GM18951 (cell line): Measurements from ENCODE around the gene PCDH1.

Source experiments
- POLR2A ChIP-seq: IDR thresholded peaks from 4 replicates; pipeline ENCODE4 v1.6.1; 2011; ENCODE audit warnings: mild to moderate bottlenecking; ENCODE audit not compliant: insufficient read length, insufficient read depth; ENCODE audit errors: extremely low read depth
- in situ Hi-C: fragments of 300-500 bp; cut with MboI; formaldehyde crosslinking; loops from one replicate; pipeline ENCODE4 v1.12.0; 2022; ENCODE audit warnings: low sequenced_read_pairs, mixed read lengths, inconsistent platforms; ENCODE audit not compliant: unreplicated experiment

The PCDH1 gene

GRCh38 chr5:141848744-141849414 is 29.3 kb downstream of the PCDH1 start:
- TF ChIP-seq POLR2A, result no peak
- in situ Hi-C loops, result no loop called here

GRCh38 chr5:141846031-141846430 is 32.2 kb downstream of the PCDH1 start:
- no peak for TF ChIP-seq POLR2A
- in situ Hi-C loops, result no loop called here

- in situ Hi-C loops, result no loop called here
Observed at GRCh38 chr5:141845371-141845851, 32.8 kb downstream of the PCDH1 start.

GRCh38 chr5:141844414-141845097 is 33.7 kb downstream of the PCDH1 start:
- no peak for TF ChIP-seq POLR2A
- in situ Hi-C loops, result no loop called here

More at GRCh38 chr5:141845371-141845851, 32.8 kb downstream of the PCDH1 start:
- TF ChIP-seq POLR2A, result no peak

- in situ Hi-C loops, result no loop called here
- TF ChIP-seq POLR2A, result no peak
Observed at GRCh38 chr5:141843156-141843927, 34.9 kb downstream of the PCDH1 start.

GRCh38 chr5:141841378-141842180 is 36.6 kb downstream of the PCDH1 start:
- in situ Hi-C loops, result no loop called here
- TF ChIP-seq POLR2A, result no peak

- TF ChIP-seq POLR2A, result no peak
- in situ Hi-C loops, result no loop called here
Observed at GRCh38 chr5:141840826-141841360, 37.3 kb downstream of the PCDH1 start.

GRCh38 chr5:141840280-141840812 is 37.9 kb downstream of the PCDH1 start:
- no peak for TF ChIP-seq POLR2A

GRCh38 chr5:141839015-141839513 is 39.1 kb downstream of the PCDH1 start:
- TF ChIP-seq POLR2A, result no peak
- in situ Hi-C loops, result no loop called here

More at GRCh38 chr5:141840280-141840812, 37.9 kb downstream of the PCDH1 start:
- in situ Hi-C loops, result no loop called here

- in situ Hi-C loops, result no loop called here
- no peak for TF ChIP-seq POLR2A
Observed at GRCh38 chr5:141838326-141839014, 39.7 kb downstream of the PCDH1 start.

- in situ Hi-C loops, result no loop called here
- no peak for TF ChIP-seq POLR2A
Observed at GRCh38 chr5:141835928-141836670, 42.1 kb downstream of the PCDH1 start.

- in situ Hi-C loops, result no loop called here
Observed at GRCh38 chr5:141834331-141834730, 43.9 kb downstream of the PCDH1 start.

More at GRCh38 chr5:141834331-141834730, 43.9 kb downstream of the PCDH1 start:
- TF ChIP-seq POLR2A, result no peak
